ENCODE results near the gene PPFIA4.

The PPFIA4 gene

GRCh38 chr1:203086992-203087763 lies 60.9 kb downstream of the PPFIA4 start:
- TF ChIP-seq, protein P1, sequence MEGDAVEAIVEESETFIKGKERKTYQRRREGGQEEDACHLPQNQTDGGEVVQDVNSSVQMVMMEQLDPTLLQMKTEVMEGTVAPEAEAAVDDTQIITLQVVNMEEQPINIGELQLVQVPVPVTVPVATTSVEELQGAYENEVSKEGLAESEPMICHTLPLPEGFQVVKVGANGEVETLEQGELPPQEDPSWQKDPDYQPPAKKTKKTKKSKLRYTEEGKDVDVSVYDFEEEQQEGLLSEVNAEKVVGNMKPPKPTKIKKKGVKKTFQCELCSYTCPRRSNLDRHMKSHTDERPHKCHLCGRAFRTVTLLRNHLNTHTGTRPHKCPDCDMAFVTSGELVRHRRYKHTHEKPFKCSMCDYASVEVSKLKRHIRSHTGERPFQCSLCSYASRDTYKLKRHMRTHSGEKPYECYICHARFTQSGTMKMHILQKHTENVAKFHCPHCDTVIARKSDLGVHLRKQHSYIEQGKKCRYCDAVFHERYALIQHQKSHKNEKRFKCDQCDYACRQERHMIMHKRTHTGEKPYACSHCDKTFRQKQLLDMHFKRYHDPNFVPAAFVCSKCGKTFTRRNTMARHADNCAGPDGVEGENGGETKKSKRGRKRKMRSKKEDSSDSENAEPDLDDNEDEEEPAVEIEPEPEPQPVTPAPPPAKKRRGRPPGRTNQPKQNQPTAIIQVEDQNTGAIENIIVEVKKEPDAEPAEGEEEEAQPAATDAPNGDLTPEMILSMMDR (conservative IDR thresholded peaks at IDR 0.05), result no peak
- no peak overlapping the region for H3K27ac ChIP-seq

GRCh38 chr1:203088441-203088840 lies 62.1 kb downstream of the PPFIA4 start:
- TF ChIP-seq, protein P1 (conservative IDR thresholded peaks at IDR 0.05), result no peak
- H3K27ac ChIP-seq, result no peak overlapping the region

DNA sequence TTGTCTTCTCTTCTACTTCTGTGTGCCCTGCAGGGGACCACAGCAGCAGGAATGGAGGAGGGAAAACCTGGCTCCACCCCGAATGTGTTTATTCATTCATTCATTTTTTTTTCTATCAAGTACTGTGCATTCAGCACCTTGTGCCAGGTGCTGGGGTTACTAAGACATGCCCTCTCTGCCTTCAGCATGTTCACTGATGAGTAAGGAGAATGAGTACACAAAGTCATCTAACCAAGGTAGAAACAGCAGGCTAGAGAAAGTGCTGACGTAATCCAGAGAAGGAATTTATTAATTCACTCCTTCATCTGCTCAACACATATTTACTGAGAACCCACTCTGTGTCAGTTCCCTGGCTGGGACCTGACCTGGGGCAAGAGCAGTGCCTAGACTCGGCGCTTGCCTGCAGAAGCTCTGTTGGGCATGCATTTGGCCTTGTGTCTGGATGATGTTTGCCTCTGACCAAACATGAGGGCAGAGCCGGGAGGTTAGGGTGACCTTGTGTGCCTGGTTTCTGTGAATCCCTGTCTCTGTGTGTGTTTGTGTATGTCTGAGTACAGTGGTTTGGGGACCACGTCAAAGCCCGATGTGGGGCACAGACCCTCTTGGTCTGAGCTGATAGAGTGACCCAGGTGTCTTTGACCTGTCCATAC lies 62.8 kb downstream of the PPFIA4 start:
- no peak overlapping the region for H3K27ac ChIP-seq
- TF ChIP-seq, protein P1 (conservative IDR thresholded peaks at IDR 0.05), result no peak

- H3K27ac ChIP-seq, result no peak overlapping the region
- TF ChIP-seq, protein P1 (conservative IDR thresholded peaks at IDR 0.05), result no peak
Measured at GRCh38 chr1:203089651-203090045, 63.4 kb downstream of the PPFIA4 start.

DNA sequence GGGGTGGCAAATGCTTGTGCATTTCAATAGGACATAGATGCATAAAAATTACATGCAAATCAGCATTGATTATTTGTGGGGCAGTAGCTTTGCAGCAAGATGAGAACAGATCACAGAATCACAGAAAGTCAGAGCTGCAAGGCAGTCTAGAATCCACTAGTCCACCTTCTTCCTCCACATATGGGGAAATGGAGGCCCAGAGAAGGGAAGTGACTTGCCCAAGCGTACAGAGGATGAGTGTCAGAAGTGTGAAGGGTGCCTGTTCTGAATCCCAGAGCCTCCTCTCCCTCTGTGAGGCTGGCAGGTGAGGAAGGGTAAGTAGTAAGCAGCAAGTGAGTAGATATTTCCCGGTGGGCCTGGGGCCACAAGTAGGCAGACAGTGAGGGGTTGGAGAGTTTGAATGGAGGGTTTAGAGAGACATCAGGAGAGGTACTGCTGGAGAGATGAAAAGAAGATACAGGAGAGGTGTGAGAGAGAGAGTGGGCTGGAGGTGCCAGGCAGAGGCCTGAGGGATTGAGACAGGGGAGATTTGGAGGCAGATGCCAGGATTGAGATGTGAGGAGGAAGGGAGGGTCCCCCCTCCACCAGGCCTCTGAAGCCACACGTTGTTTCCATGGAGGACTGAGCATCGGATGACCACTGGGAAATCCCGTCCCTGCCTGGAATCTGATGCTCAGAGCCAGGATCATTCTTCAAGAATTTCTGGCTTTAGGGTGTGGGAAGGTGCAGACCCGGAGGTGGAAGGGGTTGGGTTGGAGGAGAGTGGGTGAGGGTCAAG lies 64.3 kb downstream of the PPFIA4 start:
- TF ChIP-seq, protein P1 (conservative IDR thresholded peaks at IDR 0.05), result no peak
- no peak overlapping the region for H3K27ac ChIP-seq

- no peak overlapping the region for H3K27ac ChIP-seq
Measured at GRCh38 chr1:203091199-203091477, 64.8 kb downstream of the PPFIA4 start.

More at GRCh38 chr1:203091199-203091477, 64.8 kb downstream of the PPFIA4 start:
- TF ChIP-seq, protein P1 (conservative IDR thresholded peaks at IDR 0.05), result no peak

All from VCaP (cell line).